SW480 (cell line): ENCODE measurements around the gene ADAMTSL2.

Experiments
- DNase-seq: peaks from one replicate; pipeline ENCODE4 v3.0.0-alpha.2; 2016; ENCODE audit warnings: low spot score

ADAMTSL2 gene

GRCh38 chr9:133535306-133535877 is 888 bp downstream of the ADAMTSL2 start:
- DNase-seq, result no peak

GRCh38 chr9:133536080-133536479 is 1.6 kb downstream of the ADAMTSL2 start:
- no peak for DNase-seq

- no peak for DNase-seq
These were observed 2.0 kb downstream of the ADAMTSL2 start for GRCh38 chr9:133536536-133536935.

GRCh38 chr9:133537257-133537656 is 2.8 kb downstream of the ADAMTSL2 start:
- DNase-seq, result no peak

- no peak for DNase-seq
These were observed 3.7 kb downstream of the ADAMTSL2 start for GRCh38 chr9:133538176-133538575.

- DNase-seq, result no peak
These were observed 4.6 kb downstream of the ADAMTSL2 start for GRCh38 chr9:133538851-133539833.

- no peak for DNase-seq
These were observed 5.6 kb downstream of the ADAMTSL2 start for GRCh38 chr9:133539991-133540697.

GRCh38 chr9:133540698-133541025 is 6.2 kb downstream of the ADAMTSL2 start:
- no peak for DNase-seq

- DNase-seq, result no peak
These were observed 7.5 kb downstream of the ADAMTSL2 start for GRCh38 chr9:133542002-133542401.

- DNase-seq, result no peak
These were observed 9.4 kb downstream of the ADAMTSL2 start for GRCh38 chr9:133543772-133544467.

- DNase-seq, result no peak
These were observed 11.2 kb downstream of the ADAMTSL2 start for GRCh38 chr9:133545494-133546286.

- no peak for DNase-seq
These were observed 11.8 kb downstream of the ADAMTSL2 start for GRCh38 chr9:133546287-133546680.

- no peak for DNase-seq
These were observed 12.6 kb downstream of the ADAMTSL2 start for GRCh38 chr9:133547116-133547515.

- no peak for DNase-seq
These were observed 16.9 kb downstream of the ADAMTSL2 start for GRCh38 chr9:133551446-133551845.

GRCh38 chr9:133552236-133552635 is 17.7 kb downstream of the ADAMTSL2 start:
- no peak for DNase-seq

- DNase-seq, result no peak
These were observed 18.6 kb downstream of the ADAMTSL2 start for GRCh38 chr9:133553123-133553522.

GRCh38 chr9:133553973-133554713 is 19.6 kb downstream of the ADAMTSL2 start:
- no peak for DNase-seq

GRCh38 chr9:133554729-133555128 is 20.2 kb downstream of the ADAMTSL2 start:
- DNase-seq, result no peak

GRCh38 chr9:133556354-133556753 is 21.9 kb downstream of the ADAMTSL2 start:
- no peak for DNase-seq

GRCh38 chr9:133557581-133557980 is 23.1 kb downstream of the ADAMTSL2 start:
- DNase-seq, result no peak
